IMR-90 (cell line): Measurements from ENCODE around the gene SFXN3. TPM values are rescaled to one million over a fixed set of nuclear protein-coding genes. Genes with fewer than 3 reads are reported as not detected.

Experiments used
- ATAC-seq: fragments of 200-7000 bp; cut with Tn5 transposase; 2 replicates; pipeline ENCODE4 v1.9.1; 2020; ENCODE audit warnings: low read depth, mild to moderate bottlenecking, moderate library complexity
- BruUV-seq: library from RNA; stranded (reverse); fragments of 400-500 nt; replicated peaks from 2 replicates; lab custom pipeline; 2021; lab: Mats Ljungman, UMichigan
- CTCF ChIA-PET: fragments of 300-600 bp; formaldehyde crosslinking; extraction: SDS; loops from one replicate; lab custom pipeline; 2021; ENCODE audit warnings: antibody characterized with exemption; lab: Yijun Ruan, JAX
- POLR2A ChIA-PET: fragments of 300-600 bp; sonication (Branson Sonifier 250); formaldehyde crosslinking; loops from one replicate; lab custom pipeline; 2022; ENCODE audit warnings: antibody characterized with exemption; ENCODE audit not compliant: unreplicated experiment; lab: Charles Lee
- DNase-seq: peaks from one replicate; pipeline ENCODE4 v3.0.0; 2013
- H2AFZ ChIP-seq: replicated peaks from 2 replicates; pipeline ENCODE3; 2013; ENCODE audit warnings: low read length, mild to moderate bottlenecking; ENCODE audit not compliant: poor library complexity
- H2AK5ac ChIP-seq: 2 replicates; pipeline ENCODE4 v1.6.1; 2013; ENCODE audit warnings: low read depth, low read length, inconsistent platforms
- H2AK9ac ChIP-seq: replicated peaks from 2 replicates; pipeline ENCODE3; 2013; ENCODE audit warnings: mild to moderate bottlenecking, low read depth, low read length, moderate library complexity; ENCODE audit not compliant: poor library complexity
- H2BK120ac ChIP-seq: 2 replicates; pipeline ENCODE4 v1.6.1; 2013; ENCODE audit warnings: low read depth, low read length, inconsistent platforms
- H2BK15ac ChIP-seq: 3 replicates; pipeline ENCODE4 v1.6.1; 2013; ENCODE audit warnings: low read depth, low read length, inconsistent platforms
- H2BK20ac ChIP-seq: 2 replicates; pipeline ENCODE4 v1.6.1; 2013; ENCODE audit warnings: low read depth, mild to moderate bottlenecking, inconsistent platforms, low read length, moderate library complexity
- H2BK5ac ChIP-seq: 2 replicates; pipeline ENCODE4 v1.6.1; 2013; ENCODE audit warnings: mild to moderate bottlenecking, low read depth, low read length, inconsistent platforms; ENCODE audit not compliant: poor library complexity, severe bottlenecking
- H3K14ac ChIP-seq: replicated peaks from 2 replicates; pipeline ENCODE4 v1.6.1; 2013; ENCODE audit warnings: low read depth, low read length, inconsistent platforms
- H3K18ac ChIP-seq: 2 replicates; pipeline ENCODE4 v1.6.1; 2013; ENCODE audit warnings: low read depth, low read length, control low read depth
- H3K23ac ChIP-seq: 2 replicates; pipeline ENCODE4 v1.6.1; 2013; ENCODE audit warnings: low read depth, low read length, inconsistent platforms
- H3K27ac ChIP-seq: 2 replicates; pipeline ENCODE4 v1.5.1; 2013; ENCODE audit warnings: mild to moderate bottlenecking, control low read depth, low read length; ENCODE audit not compliant: insufficient read depth
- H3K27me3 ChIP-seq: 2 replicates; pipeline ENCODE4 v1.6.1; 2013; ENCODE audit warnings: low read length; ENCODE audit not compliant: control insufficient read depth, insufficient read depth
- H3K36me3 ChIP-seq: 2 replicates; pipeline ENCODE4 v1.6.1; 2013; ENCODE audit warnings: low read length, mixed read lengths; ENCODE audit not compliant: control insufficient read depth, insufficient read depth
- H3K4ac ChIP-seq: 2 replicates; pipeline ENCODE4 v1.6.1; 2013; ENCODE audit warnings: low read depth, low read length, inconsistent platforms
- H3K4me1 ChIP-seq: 2 replicates; pipeline ENCODE4 v1.6.1; 2013; ENCODE audit warnings: low read length, mixed read lengths; ENCODE audit not compliant: control insufficient read depth, insufficient read depth
- H3K4me2 ChIP-seq: 2 replicates; pipeline ENCODE4 v1.6.1; 2013; ENCODE audit warnings: low read depth, mild to moderate bottlenecking, control low read depth, low read length, moderate library complexity
- H3K4me3 ChIP-seq: 2 replicates; pipeline ENCODE4 v1.5.1; 2013; ENCODE audit warnings: low read depth, mild to moderate bottlenecking, control low read depth, low read length, moderate library complexity; ENCODE audit not compliant: insufficient read depth
- H3K56ac ChIP-seq: 2 replicates; pipeline ENCODE4 v1.6.1; 2013; ENCODE audit warnings: low read length, inconsistent platforms; ENCODE audit not compliant: insufficient read depth; ENCODE audit errors: extremely low read depth
- H3K79me1 ChIP-seq, 2 experiments: 2 replicates each; pipeline ENCODE4 v1.6.1; 2013; ENCODE audit warnings: low read length in 2 of 2, inconsistent platforms in 1 of 2, low read depth in 1 of 2
- H3K9ac ChIP-seq: 2 replicates; pipeline ENCODE4 v1.6.1; 2013; ENCODE audit warnings: low read depth, low read length, control low read depth
- H3K9me1 ChIP-seq: 2 replicates; pipeline ENCODE4 v1.6.1; 2013; ENCODE audit warnings: low read length, inconsistent platforms; ENCODE audit not compliant: insufficient read depth
- H3K9me3 ChIP-seq: 2 replicates; pipeline ENCODE4 v1.6.1; 2013; ENCODE audit warnings: low read length; ENCODE audit not compliant: control insufficient read depth, insufficient read depth
- H4K20me1 ChIP-seq: 2 replicates; pipeline ENCODE4 v1.6.1; 2013; ENCODE audit warnings: low read length, inconsistent platforms; ENCODE audit not compliant: insufficient read depth
- H4K5ac ChIP-seq: 2 replicates; pipeline ENCODE4 v1.6.1; 2013; ENCODE audit warnings: mild to moderate bottlenecking, low read depth, low read length, control low read depth
- H4K8ac ChIP-seq, 2 experiments: 2 replicates each; pipeline ENCODE4 v1.6.1; 2013; ENCODE audit warnings: low read depth in 2 of 2, low read length in 2 of 2, control low read depth in 1 of 2, inconsistent platforms in 1 of 2
- H4K91ac ChIP-seq: 2 replicates; pipeline ENCODE4 v1.6.1; 2013; ENCODE audit warnings: low read depth, low read length, inconsistent platforms; ENCODE audit not compliant: insufficient read depth
- BHLHE40 ChIP-seq: fragments of 150-350 bp; IDR thresholded peaks from 2 replicates; pipeline ENCODE4 v1.6.1; 2016; ENCODE audit warnings: mild to moderate bottlenecking, low read depth, low read length
- CEBPB ChIP-seq: IDR thresholded peaks from 2 replicates; pipeline ENCODE4 v1.6.1; 2012; ENCODE audit warnings: low read depth, low read length, improper control_type of control experiment
- ELK1 ChIP-seq: fragments of 150-350 bp; IDR thresholded peaks from 2 replicates; pipeline ENCODE4 v1.6.1; 2016; ENCODE audit warnings: low read depth, mild to moderate bottlenecking, low read length, moderate library complexity, borderline replicate concordance
- FOS ChIP-seq: fragments of 150-350 bp; IDR thresholded peaks from 2 replicates; pipeline ENCODE4 v1.6.1; 2016; ENCODE audit warnings: low read depth, low read length
- MAFK ChIP-seq: IDR thresholded peaks from 2 replicates; pipeline ENCODE4 v1.6.1; 2012; ENCODE audit warnings: low read depth, low read length, improper control_type of control experiment
- MAZ ChIP-seq: IDR thresholded peaks from 2 replicates; pipeline ENCODE4 v1.6.1; 2012; ENCODE audit warnings: low read depth, mild to moderate bottlenecking, low read length, improper control_type of control experiment, moderate library complexity, borderline replicate concordance
- MXI1 ChIP-seq: IDR thresholded peaks from 2 replicates; pipeline ENCODE4 v1.6.1; 2012; ENCODE audit warnings: low read depth, mild to moderate bottlenecking, low read length, moderate library complexity, borderline replicate concordance
- NFE2L2 ChIP-seq: fragments of 150-350 bp; IDR thresholded peaks from 2 replicates; pipeline ENCODE4 v1.6.1; 2016; ENCODE audit warnings: low read depth, mild to moderate bottlenecking, low read length
- POLR2A ChIP-seq: IDR thresholded peaks from 2 replicates; pipeline ENCODE4 v1.6.1; 2012; ENCODE audit warnings: mild to moderate bottlenecking, low read depth, low read length
- RAD21 ChIP-seq: IDR thresholded peaks from 2 replicates; pipeline ENCODE4 v1.6.1; 2012; ENCODE audit warnings: low read length, improper control_type of control experiment
- RCOR1 ChIP-seq: IDR thresholded peaks from 2 replicates; pipeline ENCODE4 v1.6.1; 2012; ENCODE audit warnings: mild to moderate bottlenecking, low read length, improper control_type of control experiment; ENCODE audit not compliant: insufficient replicate concordance
- SMC3 ChIP-seq: fragments of 150-350 bp; IDR thresholded peaks from 2 replicates; pipeline ENCODE4 v1.6.1; 2016; ENCODE audit warnings: low read depth, mild to moderate bottlenecking, antibody characterized with exemption, low read length, moderate library complexity
- USF2 ChIP-seq: fragments of 150-350 bp; IDR thresholded peaks from 2 replicates; pipeline ENCODE4 v1.6.1; 2017; ENCODE audit warnings: mild to moderate bottlenecking, antibody characterized with exemption, low read length, low read depth
- WGBS, 2 experiments: methylation state at CpG; one replicate each; pipeline versions ENCODE4 v1.1.5 to v1.1.7; 2013; ENCODE audit warnings: missing lambda C conversion rate in 2 of 2; ENCODE audit not compliant: insufficient read length in 1 of 2; ENCODE audit errors: extremely low coverage in 2 of 2; 5-methylcytosine and 5-hydroxymethylcytosine counted together
- dilution Hi-C: fragments of 300-500 bp; cut with HindIII; formaldehyde crosslinking; loops from one replicate; pipeline ENCODE4 v1.14.3; 2018; ENCODE audit warnings: low sequenced_read_pairs; ENCODE audit not compliant: unreplicated experiment
- in situ Hi-C: fragments of 300-500 bp; cut with MboI; formaldehyde crosslinking; loops from 3 replicates; pipeline ENCODE4 v1.14.3; 2019; ENCODE audit warnings: low sequenced_read_pairs, inconsistent platforms, mixed read lengths
- intact Hi-C: fragments of 100-400 bp; cut with micrococcal nuclease; formaldehyde crosslinking; loops from 2 replicates; pipeline ENCODE4 v1.10.0; 2022
- polyA plus RNA-seq, 3 experiments: library from polyadenylated mRNA; depleted of rRNA; stranded (reverse); fragments of >200 nt; gene quantifications; 2 replicates each; pipeline ENCODE4 v1.2.3, GENCODE V29; 2012; ENCODE audit warnings: low replicate concordance in 1 of 3
- total RNA-seq: library from RNA; depleted of rRNA; stranded (reverse); fragments of >200 nt; gene quantifications from 2 replicates; pipeline ENCODE4 v1.2.3, GENCODE V29; 2012
- TF ChIP-seq, protein P1 (sequence below): conservative IDR thresholded peaks from 2 replicates; pipeline ENCODE4 v1.5.1; 2012; ENCODE audit warnings: mild to moderate bottlenecking, low read depth, low read length, improper control_type of control experiment

SFXN3 gene
- total and polyA plus RNA-seq, 2 of the 4 experiments (the other 2 are of a cell fraction) = 64.7 to 77.2 TPM

DNA sequence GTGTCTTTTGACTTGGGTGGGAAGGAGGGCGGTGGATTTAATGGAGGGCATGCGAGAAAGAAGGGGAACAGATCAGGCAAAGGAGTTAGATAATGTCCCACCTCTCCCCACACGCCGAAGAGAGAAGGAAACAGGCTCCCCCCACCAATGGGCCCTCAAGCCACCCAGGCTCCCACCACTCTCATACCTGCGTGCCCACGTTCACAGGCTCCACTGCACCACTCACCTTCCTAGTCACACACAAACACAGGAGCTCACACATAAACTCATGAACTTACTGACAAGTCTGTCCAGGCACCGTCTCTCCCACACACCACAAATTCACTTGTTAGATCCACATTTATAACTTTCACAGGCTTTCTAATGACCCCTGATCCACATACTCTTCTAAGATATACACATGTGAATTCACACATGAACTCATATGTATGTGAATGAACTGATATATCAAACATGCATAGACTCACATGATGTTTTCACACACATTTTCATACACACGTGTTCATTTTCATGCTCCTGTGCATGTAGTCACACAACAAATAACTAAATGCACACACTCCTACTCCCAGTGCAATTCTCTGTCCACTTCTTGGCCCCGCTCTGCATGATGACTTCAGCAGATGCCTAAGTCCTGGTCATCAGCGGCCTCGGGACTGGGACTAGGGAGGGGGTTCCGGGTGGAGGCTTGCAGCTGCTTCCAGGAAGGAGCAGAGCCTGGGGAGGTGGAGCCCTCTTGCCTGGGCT lies 29.9 kb upstream of the SFXN3 start:
- Histone ChIP-seq H3K27me3 (no peaks in the 10 kb centered on the region), H2BK5ac (peak overlapping the region; percentile 81), H3K56ac (peak overlapping the region; percentile 86), H3K14ac (peak overlapping the region; percentile 94), H2BK20ac (no peak overlapping the region), H4K91ac (peak overlapping the region; percentile 77), H4K20me1 (peaks cover 56% of the 10 kb centered on the region), H2BK15ac (peak overlapping the region; percentile 63; the same call in 2 of the 3 replicates), H3K4me2 (peak overlapping the region; percentile 93), H2AFZ (peak overlapping the region; percentile 83), H3K4me3 (peak overlapping the region; percentile 78), H3K79me1 (peaks cover 20 to 67% of the 10 kb centered on the region in 2 experiments), H3K36me3 (peaks cover 35% of the 10 kb centered on the region), H4K5ac (peak overlapping the region; percentile 78), H3K27ac (peak overlapping the region; percentile 91), H2AK9ac (peak overlapping the region; percentile 100), H3K18ac (peak overlapping the region; percentile 63), H3K9me1 (peaks cover 4% of the 10 kb centered on the region), H3K9me3 (no peaks in the 10 kb centered on the region), H3K23ac (peak overlapping the region; percentile 93), H2AK5ac (peak overlapping the region; percentile 94), H3K4me1 (peaks cover 25% of the 10 kb centered on the region), H3K9ac (peak overlapping the region; percentile 97), H4K8ac (peak overlapping the region; percentile 58 to 95), H3K4ac (peak overlapping the region; percentile 96), H2BK120ac (peak overlapping the region; percentile 66)
- CTCF ChIA-PET = interaction anchor here (1.2 to 3.2 kb wide), 2 partner anchors 11 to 13 kb away, joined by 4 to 10 read pairs; no protein-coding TSS in a partner anchor
- peak; percentile 95 for DNase-seq
- dilution Hi-C loops = no loop called here
- intact Hi-C loops = no loop called here
- POLR2A ChIA-PET = no interaction called here
- 38% methylated on average over 3 of the region's 12 CpGs; no CpG with 5 or more reads in 1 of the 2 experiments for WGBS, 2 experiments
- peak; percentile 35 for ATAC-seq
- no TSS peak for BruUV-seq
- in situ Hi-C loops = no loop called here
- TF ChIP-seq POLR2A (peak; percentile 83), SMC3 (no peak), CEBPB (no peak), NFE2L2 (no peak), BHLHE40 (no peak), ELK1 (no peak), MAFK (peak; percentile 52), MAZ (peak; percentile 94; the same call in 1 of the 2 replicates), FOS (peak; percentile 41; the same call in 1 of the 2 replicates), RAD21 (no peak), RCOR1 (no peak), MXI1 (peak; percentile 54; the same call in 1 of the 2 replicates), USF2 (no peak; the same call in 1 of the 2 replicates)
- TF ChIP-seq, protein P1, sequence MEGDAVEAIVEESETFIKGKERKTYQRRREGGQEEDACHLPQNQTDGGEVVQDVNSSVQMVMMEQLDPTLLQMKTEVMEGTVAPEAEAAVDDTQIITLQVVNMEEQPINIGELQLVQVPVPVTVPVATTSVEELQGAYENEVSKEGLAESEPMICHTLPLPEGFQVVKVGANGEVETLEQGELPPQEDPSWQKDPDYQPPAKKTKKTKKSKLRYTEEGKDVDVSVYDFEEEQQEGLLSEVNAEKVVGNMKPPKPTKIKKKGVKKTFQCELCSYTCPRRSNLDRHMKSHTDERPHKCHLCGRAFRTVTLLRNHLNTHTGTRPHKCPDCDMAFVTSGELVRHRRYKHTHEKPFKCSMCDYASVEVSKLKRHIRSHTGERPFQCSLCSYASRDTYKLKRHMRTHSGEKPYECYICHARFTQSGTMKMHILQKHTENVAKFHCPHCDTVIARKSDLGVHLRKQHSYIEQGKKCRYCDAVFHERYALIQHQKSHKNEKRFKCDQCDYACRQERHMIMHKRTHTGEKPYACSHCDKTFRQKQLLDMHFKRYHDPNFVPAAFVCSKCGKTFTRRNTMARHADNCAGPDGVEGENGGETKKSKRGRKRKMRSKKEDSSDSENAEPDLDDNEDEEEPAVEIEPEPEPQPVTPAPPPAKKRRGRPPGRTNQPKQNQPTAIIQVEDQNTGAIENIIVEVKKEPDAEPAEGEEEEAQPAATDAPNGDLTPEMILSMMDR = no peak
